ENCODE results near the gene ZNF664.

Gene ZNF664

DNA sequence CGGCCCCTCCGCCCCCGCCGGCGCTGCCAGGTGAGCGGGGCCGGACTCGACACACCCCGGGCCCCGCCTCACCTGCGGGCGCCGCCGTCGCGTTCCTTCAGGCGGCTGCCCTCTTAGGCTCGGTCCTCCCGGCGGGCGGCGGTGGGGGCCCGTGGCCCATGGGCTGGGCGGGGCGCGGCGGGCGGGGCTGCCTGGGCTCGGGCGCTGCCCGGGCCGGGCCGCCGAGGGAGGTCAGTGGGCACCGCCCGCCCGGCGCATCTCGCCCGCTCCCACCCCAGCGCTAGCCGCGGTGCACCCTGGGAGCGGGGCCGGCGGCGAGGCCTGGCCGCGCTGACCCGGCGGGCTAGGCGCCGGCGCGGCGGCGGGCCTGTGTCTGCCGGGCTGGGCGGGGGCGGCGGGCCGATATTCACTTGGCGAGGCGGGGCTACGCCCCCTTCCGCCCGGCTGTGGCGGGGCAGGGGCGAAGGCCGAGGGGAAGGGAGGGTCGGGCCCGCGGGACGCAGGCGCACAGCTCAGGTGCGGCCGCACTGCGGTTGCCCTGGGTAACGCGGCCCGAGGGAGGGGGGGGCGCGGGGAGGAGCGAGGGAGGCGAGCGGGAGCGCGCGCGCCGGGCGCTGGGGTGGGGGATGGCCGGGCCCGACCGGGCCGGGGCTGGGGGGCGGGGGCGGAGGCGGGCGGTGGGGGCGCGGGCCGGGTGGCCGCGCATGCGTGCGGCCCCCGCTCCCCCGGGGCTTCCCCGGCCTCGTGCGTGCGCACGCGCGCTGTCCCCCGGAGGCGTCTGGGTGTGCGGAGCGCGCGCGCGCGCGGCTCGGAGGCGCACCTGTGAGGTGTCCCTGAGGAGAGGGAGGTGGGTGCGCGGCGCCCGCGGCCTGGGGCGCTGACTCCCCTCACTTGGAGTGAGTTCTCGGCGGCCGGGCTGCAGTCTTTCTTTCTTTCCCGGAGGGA lies at the start of gene ZNF664, which contains the start of gene CCDC92:
Gene ZNF664, plus strand, starts transcription at position 759 of the 945 bp plus-strand sequence. CDS start 38,930 bp downstream, outside the sequence.
Gene CCDC92, minus strand, starts transcription at position 375 of the 945 bp plus-strand sequence. CDS start 28,526 bp downstream, outside the sequence.
- TF ChIP-seq, protein P1, sequence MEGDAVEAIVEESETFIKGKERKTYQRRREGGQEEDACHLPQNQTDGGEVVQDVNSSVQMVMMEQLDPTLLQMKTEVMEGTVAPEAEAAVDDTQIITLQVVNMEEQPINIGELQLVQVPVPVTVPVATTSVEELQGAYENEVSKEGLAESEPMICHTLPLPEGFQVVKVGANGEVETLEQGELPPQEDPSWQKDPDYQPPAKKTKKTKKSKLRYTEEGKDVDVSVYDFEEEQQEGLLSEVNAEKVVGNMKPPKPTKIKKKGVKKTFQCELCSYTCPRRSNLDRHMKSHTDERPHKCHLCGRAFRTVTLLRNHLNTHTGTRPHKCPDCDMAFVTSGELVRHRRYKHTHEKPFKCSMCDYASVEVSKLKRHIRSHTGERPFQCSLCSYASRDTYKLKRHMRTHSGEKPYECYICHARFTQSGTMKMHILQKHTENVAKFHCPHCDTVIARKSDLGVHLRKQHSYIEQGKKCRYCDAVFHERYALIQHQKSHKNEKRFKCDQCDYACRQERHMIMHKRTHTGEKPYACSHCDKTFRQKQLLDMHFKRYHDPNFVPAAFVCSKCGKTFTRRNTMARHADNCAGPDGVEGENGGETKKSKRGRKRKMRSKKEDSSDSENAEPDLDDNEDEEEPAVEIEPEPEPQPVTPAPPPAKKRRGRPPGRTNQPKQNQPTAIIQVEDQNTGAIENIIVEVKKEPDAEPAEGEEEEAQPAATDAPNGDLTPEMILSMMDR (IDR thresholded peaks at IDR 0.05) = no peak
- H3K4me3 ChIP-seq = peak within 1 kb of the TSS; percentile 85
- peak; percentile 91 for DNase-seq (ENCODE audit: low spot score)
- H3K27ac ChIP-seq = peak within 1 kb of the TSS; percentile 87 to 94

DNA sequence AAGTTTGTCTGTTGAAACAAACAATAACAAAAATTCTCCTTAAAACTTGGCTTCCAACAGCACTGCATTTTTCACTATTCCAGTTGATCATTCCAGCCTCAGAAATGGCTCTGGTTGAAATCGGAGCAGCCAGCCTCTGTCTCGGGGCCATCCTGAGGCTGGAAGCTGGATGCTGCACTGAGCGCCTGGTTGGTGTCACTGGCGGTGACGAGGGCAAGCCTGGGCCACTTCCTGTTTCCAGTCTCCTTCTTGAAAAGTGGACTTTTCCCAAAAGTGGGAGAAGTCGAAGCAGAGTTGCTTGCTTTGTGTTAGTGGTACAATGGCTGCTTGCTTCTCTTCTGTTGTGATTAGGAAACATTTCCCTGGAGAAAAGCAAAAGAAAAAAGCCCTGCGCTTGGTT lies 49.1 kb upstream of the ZNF664 start:
- no peak for DNase-seq (ENCODE audit: low spot score)
- no peak overlapping the region for H3K4me3 ChIP-seq
- no peak overlapping the region for H3K27ac ChIP-seq
- TF ChIP-seq, protein P1 (IDR thresholded peaks at IDR 0.05) = no peak

DNA sequence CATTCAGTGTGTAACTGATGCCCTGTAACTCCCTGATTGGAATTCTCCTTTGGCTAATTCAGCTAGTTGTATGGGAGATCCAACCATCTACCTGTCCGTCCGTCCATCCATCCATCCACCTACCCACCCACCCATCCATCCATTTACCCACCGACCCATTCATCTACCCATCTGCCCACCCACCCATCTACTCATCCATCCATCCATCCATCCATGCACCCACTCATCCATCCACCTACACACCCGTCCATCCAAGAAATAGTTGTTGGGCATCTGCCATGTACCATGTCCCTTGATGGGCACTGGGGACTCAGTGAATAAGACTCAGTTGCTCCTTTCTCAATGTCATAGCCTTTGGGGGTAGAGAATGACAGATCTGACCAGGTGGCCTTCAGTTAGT lies 48.5 kb upstream of the ZNF664 start:
- no peak for DNase-seq (ENCODE audit: low spot score)
- H3K27ac ChIP-seq = no peak overlapping the region
- TF ChIP-seq, protein P1 (IDR thresholded peaks at IDR 0.05) = no peak
- H3K4me3 ChIP-seq = no peak overlapping the region

DNA sequence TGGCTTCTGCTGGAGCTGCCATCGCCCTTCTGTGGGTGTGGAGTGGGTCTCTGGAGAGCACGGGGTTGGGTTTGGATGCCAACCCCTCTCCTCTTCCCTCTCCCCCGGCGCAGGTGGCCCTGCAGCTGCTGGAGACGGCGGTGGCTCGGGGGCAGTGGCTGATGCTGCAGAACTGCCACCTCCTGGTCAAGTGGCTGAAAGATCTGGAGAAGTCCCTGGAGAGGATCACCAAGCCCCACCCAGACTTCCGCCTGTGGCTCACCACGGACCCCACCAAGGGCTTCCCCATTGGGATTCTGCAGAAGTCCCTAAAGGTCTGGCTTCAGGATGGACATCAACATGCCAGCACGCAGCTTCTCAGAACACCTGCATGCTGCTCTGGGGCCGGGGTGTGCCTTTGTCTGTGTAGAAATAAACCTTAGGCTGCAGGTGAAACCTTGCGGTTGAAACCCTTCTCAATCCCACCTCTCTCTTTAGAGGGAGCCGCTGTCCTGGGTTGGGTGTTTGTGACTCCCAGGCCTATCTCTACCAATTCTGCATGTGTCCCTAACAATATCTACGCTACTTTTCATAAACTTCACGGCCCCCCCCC lies 44.6 kb upstream of the ZNF664 start:
- DNase-seq (ENCODE audit: low spot score) = no peak
- TF ChIP-seq, protein P1 (IDR thresholded peaks at IDR 0.05) = no peak
- Histone ChIP-seq H3K27ac (no peak overlapping the region), H3K4me3 (no peak overlapping the region)

DNA sequence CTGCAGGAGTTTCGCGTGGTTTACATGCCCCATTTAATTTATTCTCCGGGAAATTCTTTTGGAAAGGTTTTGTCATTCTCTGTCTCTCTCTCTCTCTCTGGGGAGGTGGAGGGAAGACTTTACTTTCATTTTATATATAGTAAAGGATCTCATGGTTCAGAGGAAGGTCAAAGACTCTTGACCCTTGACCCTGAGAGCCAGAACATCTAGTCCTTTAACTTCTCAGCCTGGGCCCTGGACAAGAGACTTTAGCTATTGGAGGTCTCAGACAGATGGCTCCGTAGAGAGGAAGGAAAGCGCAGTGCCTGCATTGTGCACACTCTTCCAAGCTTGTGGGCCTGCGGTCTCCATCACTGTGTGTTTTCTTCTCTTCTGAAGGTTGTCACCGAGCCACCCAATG lies 44.1 kb upstream of the ZNF664 start:
- TF ChIP-seq, protein P1 (IDR thresholded peaks at IDR 0.05) = no peak
- Histone ChIP-seq H3K4me3 (no peak overlapping the region), H3K27ac (no peak overlapping the region)
- DNase-seq (ENCODE audit: low spot score) = no peak

DNA sequence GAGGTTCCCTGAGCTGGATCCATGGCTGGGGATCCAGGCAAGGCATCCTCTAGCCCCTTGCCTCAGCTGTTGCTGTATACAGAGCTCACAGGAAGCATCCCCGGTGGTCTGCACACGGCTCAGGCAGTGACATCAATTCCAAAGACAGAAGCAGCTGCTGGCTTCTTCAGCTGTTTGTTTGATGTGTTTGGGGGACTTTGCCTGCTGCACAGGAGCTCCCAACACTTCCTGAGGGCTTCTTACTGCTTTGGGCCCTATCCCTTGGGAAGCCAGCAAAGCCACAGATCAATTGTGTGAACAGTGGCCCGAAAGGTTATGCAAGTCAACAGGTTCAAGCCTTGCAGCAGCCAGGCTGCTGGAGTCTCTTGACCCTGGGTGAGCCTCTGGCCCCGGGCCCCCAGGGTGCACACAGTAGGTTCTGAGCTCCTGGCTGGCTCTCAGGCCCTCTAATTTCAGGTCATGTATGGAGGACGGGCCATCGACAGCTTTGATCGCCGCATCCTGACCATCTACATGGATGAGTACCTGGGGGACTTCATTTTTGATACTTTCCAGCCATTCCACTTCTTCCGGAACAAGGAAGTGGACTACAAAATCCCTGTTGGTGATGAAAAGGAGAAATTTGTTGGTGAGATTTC lies 43.0 kb upstream of the ZNF664 start:
- H3K4me3 ChIP-seq = no peak overlapping the region
- no peak overlapping the region for H3K27ac ChIP-seq
- TF ChIP-seq, protein P1 (IDR thresholded peaks at IDR 0.05) = no peak
- DNase-seq (ENCODE audit: low spot score) = no peak
